Neuron (in vitro differentiated cells): ENCODE measurements around the gene BTBD9.

Source experiments
- H2AFZ ChIP-seq: one replicate; pipeline ENCODE4 v1.6.1; 2013; ENCODE audit warnings: low read depth, mild to moderate bottlenecking, inconsistent platforms, low read length, moderate library complexity
- H3K27me3 ChIP-seq: one replicate; pipeline ENCODE4 v1.6.1; 2013; ENCODE audit warnings: low read length; ENCODE audit not compliant: insufficient read depth
- H3K36me3 ChIP-seq: one replicate; pipeline ENCODE4 v1.6.1; 2013; ENCODE audit warnings: low read length; ENCODE audit not compliant: insufficient read depth
- H3K4me1 ChIP-seq: one replicate; pipeline ENCODE4 v1.6.1; 2013; ENCODE audit warnings: low read length; ENCODE audit not compliant: insufficient read depth
- H3K4me3 ChIP-seq: 2 replicates; pipeline ENCODE4 v1.5.1; 2013; ENCODE audit warnings: mild to moderate bottlenecking, low read length, moderate library complexity
- H3K9me3 ChIP-seq: one replicate; pipeline ENCODE4 v1.6.1; 2013; ENCODE audit warnings: low read length

The BTBD9 gene

GRCh38 chr6:38175786-38176185, 463.9 kb downstream of the BTBD9 start:
- H3K4me1 ChIP-seq: peaks cover 13% of the 10 kb centered on the region
- H3K27me3 ChIP-seq: no peaks in the 10 kb centered on the region
- no peak overlapping the region for H2AFZ ChIP-seq
- peaks cover 3% of the 10 kb centered on the region for H3K36me3 ChIP-seq
- no peak overlapping the region for H3K4me3 ChIP-seq
- no peaks in the 10 kb centered on the region for H3K9me3 ChIP-seq

GRCh38 chr6:38174806-38175495, 464.8 kb downstream of the BTBD9 start:
- Histone ChIP-seq H2AFZ (no peak overlapping the region), H3K9me3 (no peaks in the 10 kb centered on the region), H3K27me3 (no peaks in the 10 kb centered on the region), H3K4me1 (peaks cover 18% of the 10 kb centered on the region), H3K36me3 (peaks cover 3% of the 10 kb centered on the region), H3K4me3 (no peak overlapping the region)

GRCh38 chr6:38174315-38174714, 465.4 kb downstream of the BTBD9 start:
- H3K9me3 ChIP-seq: no peaks in the 10 kb centered on the region
- H3K4me1 ChIP-seq: peaks cover 20% of the 10 kb centered on the region
- H3K4me3 ChIP-seq: no peak overlapping the region
- peaks cover 3% of the 10 kb centered on the region for H3K36me3 ChIP-seq
- no peaks in the 10 kb centered on the region for H3K27me3 ChIP-seq
- no peak overlapping the region for H2AFZ ChIP-seq

- peaks cover 20% of the 10 kb centered on the region for H3K4me1 ChIP-seq
These were observed 465.8 kb downstream of the BTBD9 start for GRCh38 chr6:38173909-38174308.

GRCh38 chr6:38172739-38173410, 466.9 kb downstream of the BTBD9 start:
- Histone ChIP-seq H3K36me3 (peaks cover 3% of the 10 kb centered on the region), H3K27me3 (no peaks in the 10 kb centered on the region), H3K4me1 (peaks cover 19% of the 10 kb centered on the region), H2AFZ (no peak overlapping the region), H3K9me3 (no peaks in the 10 kb centered on the region), H3K4me3 (no peak overlapping the region)

More at GRCh38 chr6:38173909-38174308, 465.8 kb downstream of the BTBD9 start:
- no peaks in the 10 kb centered on the region for H3K9me3 ChIP-seq
- no peaks in the 10 kb centered on the region for H3K27me3 ChIP-seq
- H2AFZ ChIP-seq: no peak overlapping the region
- peaks cover 3% of the 10 kb centered on the region for H3K36me3 ChIP-seq
- H3K4me3 ChIP-seq: no peak overlapping the region

GRCh38 chr6:38171997-38172738, 467.6 kb downstream of the BTBD9 start:
- H3K36me3 ChIP-seq: peaks cover 3% of the 10 kb centered on the region
- H3K4me1 ChIP-seq: peaks cover 12% of the 10 kb centered on the region
- H2AFZ ChIP-seq: no peak overlapping the region

GRCh38 chr6:38170666-38171355, 468.9 kb downstream of the BTBD9 start:
- H3K27me3 ChIP-seq: no peaks in the 10 kb centered on the region
- H3K9me3 ChIP-seq: no peaks in the 10 kb centered on the region
- H2AFZ ChIP-seq: no peak overlapping the region
- peaks cover 3% of the 10 kb centered on the region for H3K36me3 ChIP-seq
- H3K4me3 ChIP-seq: no peak overlapping the region
- H3K4me1 ChIP-seq: peaks cover 7% of the 10 kb centered on the region

More at GRCh38 chr6:38171997-38172738, 467.6 kb downstream of the BTBD9 start:
- no peaks in the 10 kb centered on the region for H3K9me3 ChIP-seq
- no peaks in the 10 kb centered on the region for H3K27me3 ChIP-seq
- no peak overlapping the region for H3K4me3 ChIP-seq

- Histone ChIP-seq H3K9me3 (no peaks in the 10 kb centered on the region), H3K27me3 (no peaks in the 10 kb centered on the region), H2AFZ (no peak overlapping the region), H3K4me3 (no peak overlapping the region), H3K4me1 (peaks cover 7% of the 10 kb centered on the region), H3K36me3 (peaks cover 3% of the 10 kb centered on the region)
These were observed 469.7 kb downstream of the BTBD9 start for GRCh38 chr6:38169977-38170526.

- no peaks in the 10 kb centered on the region for H3K9me3 ChIP-seq
- H3K4me3 ChIP-seq: no peak overlapping the region
- H3K27me3 ChIP-seq: no peaks in the 10 kb centered on the region
- H2AFZ ChIP-seq: no peak overlapping the region
- no peaks in the 10 kb centered on the region for H3K36me3 ChIP-seq
- H3K4me1 ChIP-seq: peaks cover 7% of the 10 kb centered on the region
These were observed 470.3 kb downstream of the BTBD9 start for GRCh38 chr6:38169221-38169976.

GRCh38 chr6:38168699-38169098, 471.0 kb downstream of the BTBD9 start:
- Histone ChIP-seq H3K4me1 (peaks cover 7% of the 10 kb centered on the region), H3K27me3 (no peaks in the 10 kb centered on the region), H2AFZ (no peak overlapping the region), H3K36me3 (no peaks in the 10 kb centered on the region), H3K9me3 (no peaks in the 10 kb centered on the region), H3K4me3 (no peak overlapping the region)

GRCh38 chr6:38168126-38168525, 471.6 kb downstream of the BTBD9 start:
- H3K9me3 ChIP-seq: no peaks in the 10 kb centered on the region
- H2AFZ ChIP-seq: no peak overlapping the region

GRCh38 chr6:38167598-38167997, 472.1 kb downstream of the BTBD9 start:
- Histone ChIP-seq H2AFZ (no peak overlapping the region), H3K4me1 (peaks cover 7% of the 10 kb centered on the region), H3K9me3 (no peaks in the 10 kb centered on the region), H3K27me3 (no peaks in the 10 kb centered on the region), H3K4me3 (no peak overlapping the region), H3K36me3 (no peaks in the 10 kb centered on the region)

More at GRCh38 chr6:38168126-38168525, 471.6 kb downstream of the BTBD9 start:
- Histone ChIP-seq H3K4me3 (no peak overlapping the region), H3K36me3 (no peaks in the 10 kb centered on the region), H3K4me1 (peaks cover 7% of the 10 kb centered on the region), H3K27me3 (no peaks in the 10 kb centered on the region)
